Fibroblast of villous mesenchyme (primary cell): ENCODE measurements around the gene FAM177A1. TPM values are rescaled to one million over a fixed set of nuclear protein-coding genes. Genes with fewer than 3 reads are reported as not detected.

Experiments used
- DNase-seq: peaks from one replicate; pipeline ENCODE4 v3.0.0-alpha.2; 2010; ENCODE audit warnings: low read depth
- H3K4me3 ChIP-seq: 2 replicates; pipeline ENCODE4 v1.5.1; 2011; ENCODE audit warnings: low read depth, mild to moderate bottlenecking, low read length
- total RNA-seq: library from RNA; depleted of rRNA; stranded (reverse); fragments of >200 nt; gene quantifications from 2 replicates; pipeline ENCODE4 v1.2.3, GENCODE V29; 2012
- TF ChIP-seq, protein P1 (sequence below): IDR thresholded peaks from 2 replicates; pipeline ENCODE4 v1.5.1; 2012; ENCODE audit warnings: low read depth, mild to moderate bottlenecking, low read length; ENCODE audit not compliant: insufficient read depth

FAM177A1 gene
- total RNA-seq, 1 donor, result 43.6 TPM

DNA sequence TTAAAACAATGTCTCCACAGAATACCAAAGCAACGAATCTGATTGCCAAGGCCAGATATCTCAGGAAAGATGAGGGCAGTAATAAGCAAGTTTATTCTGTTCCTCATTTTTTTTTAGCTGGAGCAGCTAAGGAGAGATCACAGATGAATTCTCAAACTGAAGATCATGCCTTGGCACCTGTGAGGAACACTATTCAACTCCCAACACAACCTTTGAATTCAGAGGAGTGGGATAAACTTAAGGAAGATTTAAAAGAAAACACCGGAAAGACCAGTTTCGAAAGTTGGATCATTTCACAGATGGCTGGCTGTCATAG is 77.3 kb downstream of the FAM177A1 start:
- DNase-seq, result no peak
- TF ChIP-seq, protein P1, sequence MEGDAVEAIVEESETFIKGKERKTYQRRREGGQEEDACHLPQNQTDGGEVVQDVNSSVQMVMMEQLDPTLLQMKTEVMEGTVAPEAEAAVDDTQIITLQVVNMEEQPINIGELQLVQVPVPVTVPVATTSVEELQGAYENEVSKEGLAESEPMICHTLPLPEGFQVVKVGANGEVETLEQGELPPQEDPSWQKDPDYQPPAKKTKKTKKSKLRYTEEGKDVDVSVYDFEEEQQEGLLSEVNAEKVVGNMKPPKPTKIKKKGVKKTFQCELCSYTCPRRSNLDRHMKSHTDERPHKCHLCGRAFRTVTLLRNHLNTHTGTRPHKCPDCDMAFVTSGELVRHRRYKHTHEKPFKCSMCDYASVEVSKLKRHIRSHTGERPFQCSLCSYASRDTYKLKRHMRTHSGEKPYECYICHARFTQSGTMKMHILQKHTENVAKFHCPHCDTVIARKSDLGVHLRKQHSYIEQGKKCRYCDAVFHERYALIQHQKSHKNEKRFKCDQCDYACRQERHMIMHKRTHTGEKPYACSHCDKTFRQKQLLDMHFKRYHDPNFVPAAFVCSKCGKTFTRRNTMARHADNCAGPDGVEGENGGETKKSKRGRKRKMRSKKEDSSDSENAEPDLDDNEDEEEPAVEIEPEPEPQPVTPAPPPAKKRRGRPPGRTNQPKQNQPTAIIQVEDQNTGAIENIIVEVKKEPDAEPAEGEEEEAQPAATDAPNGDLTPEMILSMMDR, result no peak
- H3K4me3 ChIP-seq, result peak overlapping the region; percentile 96

DNA sequence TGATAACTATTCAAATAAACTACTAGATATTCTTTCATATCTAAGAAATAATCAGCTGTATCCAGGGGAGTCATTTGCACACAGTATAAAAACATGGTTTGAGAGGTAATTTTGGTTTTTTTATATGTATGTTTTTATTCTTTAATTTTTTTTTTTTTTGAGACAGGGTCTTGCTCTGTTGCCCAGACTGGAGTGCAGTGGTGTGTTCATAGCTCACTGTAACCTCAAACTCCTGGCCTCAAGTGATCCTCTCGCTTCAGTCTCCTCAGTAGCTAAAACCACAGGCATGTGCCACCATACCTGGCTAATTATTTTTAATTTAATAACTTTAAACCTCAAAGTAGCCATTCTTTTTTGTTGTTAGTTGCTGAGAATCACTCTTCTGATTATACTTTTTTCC is 78.1 kb downstream of the FAM177A1 start:
- no peak overlapping the region for H3K4me3 ChIP-seq
- TF ChIP-seq, protein P1, result no peak
- DNase-seq, result no peak

Other genes with a start within 250 kb of the FAM177A1 start
- 29.6 and 49.2 TPM in 2 replicates for gene BAZ1A, start 170.9 kb upstream of the FAM177A1 start, total RNA-seq
- 85.4 and 108 TPM in 2 replicates for gene SRP54, start 63.3 kb upstream of the FAM177A1 start, total RNA-seq
- gene PPP2R3C, start 75.7 kb downstream of the FAM177A1 start, total RNA-seq, result 35.4 and 39.7 TPM in 2 replicates
- 36.4 and 38.0 TPM in 2 replicates for gene PRORP, start 76.3 kb downstream of the FAM177A1 start, total RNA-seq
- 217 and 256 TPM in 2 replicates for gene PSMA6, start 246.1 kb downstream of the FAM177A1 start, total RNA-seq